ENCODE results near the gene RPL3.

Gene RPL3

GRCh38 chr22:39317775-39318506 is 1.5 kb downstream of the RPL3 start:
- peak in 1 of 58 donors; percentile 38 for DNase-seq

GRCh38 chr22:39317084-39317774 is 2.2 kb downstream of the RPL3 start:
- DNase-seq: no peak

- peak in 52 of 58 donors; percentile 10 to 79 (median 46) for DNase-seq
Observed at GRCh38 chr22:39316440-39317083, 2.9 kb downstream of the RPL3 start.

- no peak for DNase-seq
Observed at GRCh38 chr22:39315389-39315788, 4.0 kb downstream of the RPL3 start.

GRCh38 chr22:39314251-39314971 is 5.0 kb downstream of the RPL3 start:
- DNase-seq: no peak

GRCh38 chr22:39313258-39314001 is 6.0 kb downstream of the RPL3 start:
- DNase-seq: no peak

GRCh38 chr22:39312410-39312809 is 7.0 kb downstream of the RPL3 start:
- DNase-seq: no peak

GRCh38 chr22:39311592-39312400 is 7.6 kb downstream of the RPL3 start:
- DNase-seq: no peak

GRCh38 chr22:39309881-39310714 is 9.3 kb downstream of the RPL3 start:
- DNase-seq: no peak

GRCh38 chr22:39309364-39309861 is 10.0 kb downstream of the RPL3 start:
- no peak for DNase-seq

- DNase-seq: no peak
Observed at GRCh38 chr22:39308614-39309363, 10.6 kb downstream of the RPL3 start.

GRCh38 chr22:39306456-39307361 is 12.7 kb downstream of the RPL3 start:
- peak in 13 of 58 donors; percentile 23 to 56 (median 36) for DNase-seq

- DNase-seq: no peak
Observed at GRCh38 chr22:39303892-39304671, 15.3 kb downstream of the RPL3 start.

- DNase-seq: no peak
Observed at GRCh38 chr22:39303358-39303757, 16.1 kb downstream of the RPL3 start.

GRCh38 chr22:39302431-39302960 is 16.9 kb downstream of the RPL3 start:
- DNase-seq: no peak

- DNase-seq: no peak
Observed at GRCh38 chr22:39301926-39302325, 17.5 kb downstream of the RPL3 start.
